IMR-90 (cell line): Measurements from ENCODE around the gene NPHP4.

Experiments
- CEBPB ChIP-seq: IDR thresholded peaks from 2 replicates; pipeline ENCODE4 v1.6.1; 2012; ENCODE audit warnings: low read depth, low read length, improper control_type of control experiment
- CTCF ChIP-seq: conservative IDR thresholded peaks from 2 replicates; pipeline ENCODE4 v1.5.1; 2012; ENCODE audit warnings: mild to moderate bottlenecking, low read depth, low read length, improper control_type of control experiment
- FOS ChIP-seq: fragments of 150-350 bp; IDR thresholded peaks from 2 replicates; pipeline ENCODE4 v1.6.1; 2016; ENCODE audit warnings: low read depth, low read length
- MAZ ChIP-seq: IDR thresholded peaks from 2 replicates; pipeline ENCODE4 v1.6.1; 2012; ENCODE audit warnings: low read depth, mild to moderate bottlenecking, low read length, improper control_type of control experiment, moderate library complexity, borderline replicate concordance
- POLR2A ChIP-seq: IDR thresholded peaks from 2 replicates; pipeline ENCODE4 v1.6.1; 2012; ENCODE audit warnings: mild to moderate bottlenecking, low read depth, low read length
- RAD21 ChIP-seq: IDR thresholded peaks from 2 replicates; pipeline ENCODE4 v1.6.1; 2012; ENCODE audit warnings: low read length, improper control_type of control experiment
- RCOR1 ChIP-seq: IDR thresholded peaks from 2 replicates; pipeline ENCODE4 v1.6.1; 2012; ENCODE audit warnings: mild to moderate bottlenecking, low read length, improper control_type of control experiment; ENCODE audit not compliant: insufficient replicate concordance
- USF2 ChIP-seq: fragments of 150-350 bp; IDR thresholded peaks from 2 replicates; pipeline ENCODE4 v1.6.1; 2017; ENCODE audit warnings: mild to moderate bottlenecking, antibody characterized with exemption, low read length, low read depth

- TF ChIP-seq USF2 (no peak), POLR2A (no peak), CTCF (no peak), RCOR1 (no peak), MAZ (no peak), FOS (no peak), RAD21 (no peak), CEBPB (no peak)
These were observed 14.7 kb upstream of the NPHP4 start for GRCh38 chr1:6006882-6007281.
